HG03066 (cell line): ENCODE measurements around the gene R3HDM1.
"Not testable (repeated sequence)": the region's sequence is repeated elsewhere in the genome, so short reads cannot be mapped to it uniquely, and the experiment has no call there.

Experiments used
- ATAC-seq: cut with Tn5 transposase; IDR thresholded peaks from one replicate; pipeline ENCODE4 v1.9.1; 2021; ENCODE audit warnings: low read depth; ENCODE audit not compliant: unreplicated experiment

R3HDM1 gene

DNA sequence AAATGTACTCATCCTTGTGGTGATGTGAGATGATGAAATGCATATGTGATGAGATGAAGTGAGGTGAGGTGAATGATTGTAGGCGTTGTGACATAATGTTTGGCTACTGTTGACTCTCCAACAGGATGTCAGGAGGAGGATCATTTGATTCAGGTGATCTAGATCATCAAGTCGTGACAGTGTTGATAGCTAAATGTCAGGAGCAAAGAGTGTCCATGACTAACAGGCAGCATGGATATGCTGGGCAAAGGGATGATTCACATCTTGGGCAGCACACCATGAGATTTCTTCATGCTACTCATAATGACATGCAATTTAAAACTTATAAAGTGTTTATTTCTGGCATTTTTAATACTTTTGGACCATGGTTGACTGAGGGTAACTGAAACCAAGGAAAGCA lies 170.2 kb downstream of the R3HDM1 start:
- ATAC-seq, result no peak

DNA sequence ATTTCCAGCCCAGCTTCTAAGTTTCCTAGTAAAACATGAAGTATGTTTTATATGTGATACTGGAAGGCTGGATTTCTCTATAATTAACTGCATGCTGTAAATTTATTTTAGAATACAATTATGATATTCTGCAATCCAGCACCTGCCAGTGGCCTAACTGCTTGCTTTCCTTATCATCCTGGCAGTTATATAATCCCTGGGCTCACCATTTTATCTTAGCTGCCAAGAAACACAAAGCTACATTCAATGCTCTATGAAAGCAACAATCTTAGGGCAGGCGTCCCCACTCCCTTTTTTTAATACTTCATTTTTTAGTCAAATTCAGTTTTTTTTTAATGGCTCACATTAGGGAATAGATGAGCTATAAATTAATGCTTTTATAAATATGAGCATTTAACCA lies 172.0 kb downstream of the R3HDM1 start:
- ATAC-seq, result no peak

DNA sequence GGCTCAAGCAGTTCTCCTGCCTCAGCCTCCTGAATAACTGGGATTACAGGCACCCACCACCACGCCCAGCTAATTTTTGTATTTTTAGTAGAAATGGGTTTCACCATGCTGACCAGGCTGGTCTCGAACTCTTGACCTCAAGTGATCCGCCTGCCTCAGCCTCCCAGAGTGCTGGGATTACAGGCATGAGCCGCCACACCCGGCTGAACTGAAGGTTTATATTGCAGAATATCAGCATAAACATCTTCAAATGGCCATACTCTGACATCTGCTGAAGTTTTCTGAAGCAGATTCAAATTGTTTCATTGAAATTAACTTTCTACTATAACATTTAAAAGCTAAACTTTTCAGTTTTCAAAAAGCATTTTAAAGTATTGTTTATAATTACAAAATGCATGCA lies 172.8 kb downstream of the R3HDM1 start:
- not testable (repeated sequence) for ATAC-seq

DNA sequence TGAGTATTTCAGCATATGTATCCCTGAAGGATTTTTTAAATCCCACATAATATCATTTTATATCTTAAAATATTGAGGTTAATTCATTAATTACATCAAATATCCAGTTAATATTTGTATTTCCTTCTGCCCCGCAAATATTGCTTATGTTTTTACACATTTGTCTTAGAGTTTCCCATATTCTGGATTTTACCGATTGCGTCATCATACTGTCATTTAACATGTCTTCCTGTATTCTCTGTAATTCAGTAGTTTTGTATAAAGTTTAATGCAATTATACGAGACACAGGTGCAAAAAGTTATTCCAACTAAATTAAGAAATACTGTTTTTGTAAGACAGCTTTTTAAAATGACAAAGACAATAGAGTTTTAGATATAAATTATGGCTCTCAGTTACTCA lies 176.9 kb downstream of the R3HDM1 start:
- ATAC-seq, result no peak

DNA sequence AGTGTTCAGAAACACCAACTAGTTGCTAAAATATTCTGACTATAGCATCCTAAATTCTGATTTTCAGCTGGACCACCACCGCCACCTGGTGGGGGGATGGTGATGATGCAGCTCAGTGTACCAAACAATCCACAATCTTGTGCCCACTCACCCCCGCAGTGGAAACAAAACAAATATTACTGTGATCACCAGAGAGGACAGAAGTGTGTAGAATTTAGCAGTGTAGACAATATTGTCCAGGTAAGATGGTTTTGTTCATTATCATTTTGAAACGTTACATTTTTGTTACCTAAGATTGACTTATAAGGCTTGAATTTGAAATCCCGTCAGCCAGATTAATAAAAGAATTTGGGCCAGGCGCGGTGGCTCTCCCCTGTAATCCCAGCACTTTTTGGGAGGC lies 178.7 kb downstream of the R3HDM1 start:
- ATAC-seq, result peak; percentile 73

DNA sequence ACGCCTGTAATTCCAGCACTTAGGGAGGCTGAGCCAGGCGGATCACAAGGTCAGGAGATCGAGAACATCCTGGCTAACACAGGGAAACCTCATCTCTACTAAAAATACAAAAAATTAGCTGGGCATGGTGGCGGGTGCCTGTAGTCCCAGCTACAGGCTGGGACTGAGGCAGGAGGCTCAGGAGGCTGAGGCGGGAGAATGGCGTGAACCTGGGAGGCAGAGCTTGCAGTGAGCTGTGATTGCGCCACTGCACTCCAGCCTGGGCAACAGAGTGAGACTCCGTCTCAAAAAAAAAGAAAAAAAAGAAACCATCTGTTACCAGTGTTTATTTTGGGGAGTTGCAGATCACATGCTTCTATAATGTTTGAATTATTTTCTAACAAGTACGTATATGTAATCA lies 183.8 kb downstream of the R3HDM1 start:
- ATAC-seq, result not testable (repeated sequence)

DNA sequence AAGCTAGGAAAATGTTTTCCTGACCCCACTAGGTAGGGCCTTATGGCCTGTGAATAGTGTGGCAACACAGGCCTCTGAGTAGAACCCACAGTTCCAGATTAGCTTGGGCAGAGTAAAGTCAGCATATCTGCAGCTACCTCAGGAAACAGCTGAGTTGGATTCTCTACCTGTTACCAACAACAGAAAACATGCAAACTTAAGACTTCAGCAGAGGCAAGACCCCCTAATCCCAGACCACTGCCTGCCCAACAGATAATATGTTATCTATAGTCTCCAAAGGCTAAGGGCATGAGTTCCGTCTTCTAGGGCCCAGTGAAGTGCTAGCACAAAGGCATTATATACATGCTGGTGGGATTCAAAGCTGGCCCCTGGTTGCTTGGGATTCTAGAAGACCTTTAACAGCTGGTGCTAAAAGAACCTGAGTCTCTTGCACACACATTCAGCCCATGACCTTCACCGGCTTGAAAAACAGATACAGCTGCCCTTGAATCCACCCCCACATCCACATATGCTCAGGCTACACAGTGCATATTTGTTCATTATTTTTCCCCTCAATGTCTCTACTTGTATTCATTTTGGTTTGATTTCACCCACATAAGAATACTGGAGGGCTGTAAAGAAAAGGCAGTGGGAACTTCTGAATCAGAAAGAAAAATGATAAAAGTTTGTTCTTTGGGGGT lies 196.9 kb downstream of the R3HDM1 start:
- no peak for ATAC-seq

DNA sequence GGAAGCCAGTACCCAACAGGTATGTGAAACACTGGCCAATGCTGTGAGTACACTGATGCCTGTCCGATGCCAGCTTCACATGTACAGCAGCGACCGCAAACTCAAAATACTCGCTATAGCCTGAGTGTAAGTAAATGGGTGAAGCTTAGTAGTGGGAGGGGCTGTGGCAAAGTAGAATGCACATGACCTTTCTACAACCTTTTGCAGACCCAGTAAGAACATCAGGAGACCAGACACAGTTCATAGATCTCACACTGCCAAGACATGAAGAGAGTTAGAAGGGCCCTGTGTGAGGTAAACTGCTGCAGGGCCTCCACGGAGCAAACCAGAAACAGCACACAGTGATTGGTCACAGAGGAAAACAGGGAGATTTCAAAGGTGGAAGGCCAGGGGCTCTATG lies 201.3 kb downstream of the R3HDM1 start:
- no peak for ATAC-seq

DNA sequence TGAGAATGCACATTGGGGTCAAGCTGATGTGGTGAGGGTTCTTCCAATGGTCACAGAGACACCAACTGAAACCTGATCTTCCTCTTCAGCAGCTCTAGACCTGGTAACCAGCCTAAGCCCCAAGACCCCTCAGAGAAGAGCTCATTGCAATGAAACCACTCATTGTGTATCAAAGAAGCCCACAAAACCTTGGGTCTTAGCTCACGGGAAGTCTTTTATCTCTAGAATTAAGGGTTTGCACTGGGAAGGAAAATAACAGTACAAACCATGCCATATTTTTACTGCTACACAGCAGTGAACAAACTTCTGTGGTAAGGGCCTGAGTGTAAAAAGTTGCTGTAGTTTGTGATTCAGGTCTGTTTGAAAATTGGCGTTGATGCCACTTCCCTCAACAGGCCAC lies 201.8 kb downstream of the R3HDM1 start:
- no peak for ATAC-seq

DNA sequence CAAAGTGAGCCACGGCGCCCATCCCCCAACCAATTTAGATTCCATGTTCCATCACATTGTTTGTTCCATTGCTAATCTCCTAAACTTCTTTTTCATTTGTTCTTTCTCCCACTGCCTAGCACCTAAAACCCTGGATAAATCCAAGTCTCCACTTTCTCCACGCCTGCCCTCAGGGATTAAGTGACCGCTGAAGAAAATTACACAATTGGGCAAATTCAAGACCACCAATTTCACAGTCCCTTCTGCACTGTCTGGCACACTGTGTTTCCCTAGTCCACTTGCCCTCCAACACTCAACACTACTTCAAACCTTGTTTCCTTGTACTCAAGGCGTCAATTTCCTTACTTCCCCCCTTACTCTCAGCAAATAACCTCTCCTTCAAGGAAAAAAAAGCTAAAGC lies 205.3 kb downstream of the R3HDM1 start:
- no peak for ATAC-seq

DNA sequence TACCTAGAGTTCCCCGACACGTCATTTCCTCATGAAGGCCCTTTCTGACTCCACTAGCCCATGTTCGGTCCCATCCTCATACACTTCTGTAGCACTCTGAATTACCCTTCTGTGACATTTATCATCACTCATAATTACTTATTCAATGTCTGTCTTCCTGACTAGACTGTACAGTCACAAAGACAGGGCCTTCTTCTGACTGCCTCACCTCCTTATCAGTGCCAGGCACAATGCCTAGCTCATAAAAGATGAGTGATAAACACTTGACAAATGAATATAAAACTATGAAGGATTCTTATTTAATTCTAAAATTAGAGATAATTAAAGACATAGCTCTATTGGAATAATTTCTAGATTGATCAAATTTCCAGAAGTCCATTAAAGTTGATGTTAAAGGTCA lies 208.9 kb downstream of the R3HDM1 start:
- ATAC-seq, result no peak

DNA sequence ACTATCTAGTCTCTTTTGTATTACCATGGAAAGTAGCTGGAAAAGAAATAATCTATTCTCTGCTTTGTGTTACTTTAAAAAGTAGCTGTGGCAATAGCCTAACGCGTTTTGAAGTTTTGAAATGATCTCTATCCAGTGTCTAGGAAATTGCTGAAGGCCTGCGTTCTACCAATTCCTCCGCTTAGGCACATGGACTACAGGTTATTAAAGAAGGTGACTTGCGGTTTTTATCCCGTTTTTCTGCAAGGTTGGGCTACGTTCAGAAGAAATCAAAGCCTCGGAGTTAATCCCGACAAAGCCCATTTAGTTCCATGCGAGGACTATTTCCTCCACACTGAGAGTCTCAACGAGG lies 209.7 kb downstream of the R3HDM1 start:
- no peak for ATAC-seq

DNA sequence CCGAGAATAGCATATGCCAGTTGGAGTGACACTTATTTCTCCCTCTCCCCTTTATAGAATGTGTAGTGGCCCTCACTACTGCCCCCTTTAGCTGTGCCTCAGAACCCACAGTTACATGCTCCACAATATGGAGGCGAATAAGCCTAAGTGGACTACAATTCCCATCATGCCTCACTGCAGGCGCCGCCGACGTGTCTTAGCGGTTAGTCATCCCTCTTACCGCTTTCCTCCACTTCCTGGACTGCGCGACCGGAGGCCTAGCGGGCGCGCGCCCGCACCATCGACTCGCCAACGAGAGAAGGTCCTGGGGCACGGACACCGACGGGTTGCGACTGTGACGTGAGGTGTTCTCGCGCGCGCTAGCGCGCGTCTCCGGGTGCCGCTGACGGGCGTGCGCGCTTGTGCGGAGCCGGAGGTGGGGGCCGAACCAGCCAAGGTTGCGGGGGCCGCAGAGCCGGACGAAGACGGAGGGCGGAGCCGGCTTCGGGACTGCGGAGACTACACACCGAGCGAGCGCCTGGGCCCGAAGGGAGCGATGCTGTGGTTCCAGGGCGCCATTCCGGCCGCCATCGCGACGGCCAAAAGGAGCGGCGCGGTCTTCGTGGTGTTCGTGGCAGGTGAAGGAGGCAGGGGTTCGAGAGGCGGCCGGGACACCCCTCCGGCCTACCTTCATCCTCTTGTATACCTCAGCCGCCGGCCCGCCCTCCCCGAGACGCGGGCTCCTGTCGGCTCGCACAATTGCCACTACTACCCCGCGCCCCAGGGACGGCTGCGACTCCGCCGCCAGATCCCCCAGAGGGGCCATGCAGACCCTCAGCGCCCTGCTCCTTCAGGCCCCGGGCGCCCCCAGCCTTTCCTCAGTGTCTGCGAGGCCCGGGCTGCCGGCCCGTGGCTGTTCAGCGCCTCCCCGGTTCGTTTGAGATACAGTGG lies 210.4 kb downstream of the R3HDM1 start, which contains the start of gene UBXN4:
Gene UBXN4, plus strand, starts transcription at position 461 of the 930 bp plus-strand sequence. Its CDS starts 75 bp downstream, at position 536.
- peak; percentile 89 for ATAC-seq

DNA sequence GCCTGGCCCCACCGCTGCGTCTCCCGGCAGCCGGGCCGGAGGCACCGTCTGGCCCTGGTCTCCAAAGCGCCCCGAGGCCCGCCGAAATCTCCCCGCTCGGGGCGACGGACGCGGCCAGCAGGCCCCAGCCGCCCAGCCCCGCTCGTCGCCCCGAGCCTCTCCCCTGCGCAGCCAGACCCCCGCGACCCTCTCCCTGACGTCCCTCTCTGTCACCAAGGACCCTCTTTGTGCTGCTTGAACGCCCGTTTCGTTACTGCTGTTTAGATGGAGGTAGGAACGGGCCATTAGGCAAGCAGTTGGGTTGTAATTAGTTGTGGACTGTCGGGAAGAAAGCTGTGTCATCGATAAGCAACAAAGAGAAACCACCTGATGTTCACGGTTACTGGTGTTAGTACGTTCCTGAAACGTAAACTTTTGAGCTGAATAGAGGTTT lies 211.1 kb downstream of the R3HDM1 start:
- ATAC-seq, result peak; percentile 25

DNA sequence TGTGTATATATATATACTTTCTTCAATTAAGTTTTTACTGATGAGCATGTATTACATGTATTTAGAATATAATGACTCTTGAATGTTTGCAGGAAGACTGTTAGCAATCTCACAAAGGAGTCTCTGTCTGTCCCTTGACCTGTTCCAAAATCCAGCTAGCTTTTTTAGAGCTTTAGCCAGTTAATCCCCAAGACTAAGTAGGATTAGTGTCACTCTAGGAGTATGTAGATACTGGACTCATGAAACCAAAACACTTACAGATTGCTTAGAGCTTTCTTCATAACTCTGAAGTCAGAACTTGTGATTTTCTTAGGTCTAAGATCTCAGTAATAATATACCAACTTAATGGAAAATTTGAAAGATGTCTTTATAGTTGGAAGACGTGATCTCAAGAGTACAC lies 212.6 kb downstream of the R3HDM1 start:
- no peak for ATAC-seq

DNA sequence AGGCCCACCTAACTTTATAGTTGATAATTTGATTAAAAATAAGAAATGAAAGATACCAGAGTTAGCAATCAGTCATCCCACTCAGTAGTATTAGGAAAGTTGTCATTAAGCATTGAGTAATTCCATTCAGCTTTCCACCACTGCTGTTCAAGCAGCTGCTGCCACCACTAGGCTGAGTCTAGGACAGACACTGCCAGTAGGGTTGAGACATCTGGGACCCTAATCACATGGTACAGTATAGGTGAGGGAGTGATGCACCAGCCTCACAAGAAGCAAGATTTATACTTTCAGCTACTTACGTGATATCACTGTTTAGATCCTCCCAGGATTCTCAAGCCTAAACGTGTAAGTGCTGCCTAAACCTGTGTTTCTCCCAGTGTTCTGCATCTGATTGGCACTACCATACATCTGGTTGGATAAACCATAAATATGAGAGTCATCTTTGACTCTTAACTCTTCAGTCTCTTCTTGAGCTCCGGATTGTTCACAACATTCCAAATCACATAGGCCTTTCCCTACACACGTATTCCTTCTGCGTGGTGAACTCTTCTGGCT lies 213.6 kb downstream of the R3HDM1 start:
- ATAC-seq, result no peak

DNA sequence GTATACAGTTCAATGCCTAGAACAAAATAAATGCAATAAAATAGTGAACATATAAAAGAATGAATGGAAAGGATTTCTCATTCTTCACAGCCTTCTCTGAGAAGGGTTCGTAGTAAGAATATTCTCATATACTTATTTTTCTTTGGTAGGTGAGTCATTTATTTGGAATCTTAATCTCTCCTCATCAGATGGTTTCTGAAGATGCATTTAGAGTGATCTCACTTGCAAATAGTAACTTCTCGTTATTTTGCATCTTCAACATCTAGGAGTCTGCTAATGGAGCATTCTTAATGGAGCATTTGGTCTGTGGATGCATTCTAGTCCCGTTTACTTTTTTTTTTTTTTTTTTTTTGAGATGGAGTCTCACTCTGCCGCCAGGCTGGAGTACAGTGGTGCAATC lies 214.3 kb downstream of the R3HDM1 start:
- ATAC-seq, result no peak

DNA sequence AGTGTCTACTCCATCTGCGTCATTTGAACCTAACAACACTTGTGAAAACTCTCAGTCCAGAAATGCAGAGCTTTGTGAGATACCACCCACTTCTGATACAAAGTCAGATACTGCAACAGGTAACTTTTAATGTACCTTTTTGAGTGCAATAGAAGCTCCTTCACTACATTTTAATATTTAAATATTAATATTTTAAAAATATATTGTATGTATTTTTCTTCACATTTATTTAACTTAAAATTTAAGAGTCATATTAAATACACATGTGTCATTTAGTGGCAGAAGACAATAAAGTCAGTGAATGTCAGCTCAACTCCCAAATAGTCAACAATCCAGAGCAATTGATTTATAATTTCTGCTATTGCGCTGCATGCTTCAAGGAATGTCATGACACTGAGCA lies 224.3 kb downstream of the R3HDM1 start:
- ATAC-seq, result no peak

DNA sequence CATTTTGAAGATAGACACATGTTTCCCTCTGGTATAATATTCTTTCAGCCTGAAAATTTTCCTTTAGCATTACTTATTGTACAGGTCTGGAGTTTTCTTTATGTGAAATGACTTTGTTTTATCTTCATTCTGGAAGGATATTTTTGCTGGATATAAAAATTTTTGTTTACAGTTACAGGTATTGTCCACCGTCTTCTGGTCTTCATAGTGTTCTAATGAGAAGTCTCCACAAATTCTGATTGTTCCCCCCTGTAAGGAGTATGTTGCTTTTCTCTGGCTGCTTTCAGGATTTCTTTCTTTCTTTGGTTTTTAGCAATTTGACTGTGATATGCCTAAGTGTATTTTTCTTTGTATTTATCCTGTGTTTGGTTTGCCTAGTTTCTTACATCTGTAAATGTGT lies 225.4 kb downstream of the R3HDM1 start:
- ATAC-seq, result no peak

DNA sequence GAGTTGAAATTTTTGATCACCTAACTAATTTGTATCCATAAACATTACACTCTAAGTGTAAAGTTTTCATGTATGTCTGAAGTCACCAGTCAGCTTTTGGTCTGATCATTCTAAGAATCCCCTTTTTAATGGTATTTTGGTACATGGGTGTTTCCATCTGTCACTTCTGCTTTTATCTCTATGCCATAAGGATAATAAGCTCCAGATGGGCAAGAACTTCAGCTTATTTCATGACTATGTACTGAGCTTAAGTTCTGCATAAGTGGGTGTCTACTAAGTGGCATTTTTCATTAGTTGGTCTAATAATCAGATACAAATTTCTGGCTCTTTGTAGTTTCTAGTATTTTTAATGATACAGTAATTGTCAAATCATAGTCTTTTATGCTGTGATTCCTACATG lies 230.7 kb downstream of the R3HDM1 start:
- no peak for ATAC-seq

DNA sequence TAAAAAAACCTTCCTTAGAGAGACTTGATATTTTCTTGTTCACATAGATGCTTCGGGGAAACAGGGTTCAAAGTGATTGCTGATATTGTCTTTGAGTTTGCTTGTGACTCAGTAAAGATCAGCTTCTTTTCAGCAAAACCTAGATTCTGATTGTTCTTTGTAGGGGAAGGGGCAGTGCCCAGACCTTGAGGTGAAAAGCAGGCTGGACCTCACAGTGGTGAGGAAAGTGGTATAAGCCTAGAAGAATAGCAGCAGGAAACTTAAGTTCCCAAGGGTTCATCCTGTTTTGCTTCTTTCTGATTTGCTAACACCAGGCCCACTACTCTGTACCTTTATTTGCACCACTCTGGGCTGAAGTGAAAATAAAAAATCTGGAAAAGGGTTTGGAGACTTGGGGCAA lies 231.2 kb downstream of the R3HDM1 start:
- no peak for ATAC-seq

DNA sequence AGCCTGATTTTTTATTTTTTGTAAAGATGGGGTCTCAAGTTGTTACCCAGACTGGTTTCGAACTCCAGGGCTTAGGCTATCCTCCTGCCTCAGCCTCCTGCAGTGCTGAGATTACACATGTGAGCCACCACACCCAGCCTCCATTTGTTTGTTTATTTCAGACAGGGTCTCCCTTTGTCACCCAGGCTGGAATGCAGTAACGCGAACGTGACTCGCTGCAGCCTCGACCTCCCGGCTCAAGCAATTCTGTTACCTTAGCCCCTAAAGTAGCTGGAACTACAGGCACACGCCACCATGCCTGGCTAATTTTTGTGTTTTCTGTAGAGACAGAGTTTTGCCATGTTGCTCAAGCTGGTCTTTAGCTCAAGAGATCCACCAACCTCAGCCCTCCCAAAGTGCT lies 237.6 kb downstream of the R3HDM1 start:
- ATAC-seq, result no peak
